OCI-LY3 (cell line): Measurements from ENCODE around the gene ZNHIT3.

ENCODE experiments used
- CTCF ChIP-seq: fragments of 200-600, 300-600 bp; sonication (generic); IDR thresholded peaks from 2 replicates; pipeline ENCODE4 v1.5.1; 2014; ENCODE audit warnings: antibody characterized with exemption, low read length, low read depth
- EZH2phosphoT487 ChIP-seq: fragments of 200-600 bp; shearing (Covaris generic); IDR thresholded peaks from 2 replicates; pipeline ENCODE4 v1.6.1; 2018; ENCODE audit warnings: antibody characterized with exemption, mixed run types, low read depth

- TF ChIP-seq EZH2phosphoT487 (no peak), CTCF (no peak)
Observed at GRCh38 chr17:36486204-36487194, at the start of gene ZNHIT3.
